Effector CD4-positive, alpha-beta T cell (primary cell): ENCODE data around the gene NCAPD3.

ENCODE experiments used
- DNase-seq: peaks from one replicate; pipeline ENCODE4 v3.0.0-alpha.2; 2020

The NCAPD3 gene

DNA sequence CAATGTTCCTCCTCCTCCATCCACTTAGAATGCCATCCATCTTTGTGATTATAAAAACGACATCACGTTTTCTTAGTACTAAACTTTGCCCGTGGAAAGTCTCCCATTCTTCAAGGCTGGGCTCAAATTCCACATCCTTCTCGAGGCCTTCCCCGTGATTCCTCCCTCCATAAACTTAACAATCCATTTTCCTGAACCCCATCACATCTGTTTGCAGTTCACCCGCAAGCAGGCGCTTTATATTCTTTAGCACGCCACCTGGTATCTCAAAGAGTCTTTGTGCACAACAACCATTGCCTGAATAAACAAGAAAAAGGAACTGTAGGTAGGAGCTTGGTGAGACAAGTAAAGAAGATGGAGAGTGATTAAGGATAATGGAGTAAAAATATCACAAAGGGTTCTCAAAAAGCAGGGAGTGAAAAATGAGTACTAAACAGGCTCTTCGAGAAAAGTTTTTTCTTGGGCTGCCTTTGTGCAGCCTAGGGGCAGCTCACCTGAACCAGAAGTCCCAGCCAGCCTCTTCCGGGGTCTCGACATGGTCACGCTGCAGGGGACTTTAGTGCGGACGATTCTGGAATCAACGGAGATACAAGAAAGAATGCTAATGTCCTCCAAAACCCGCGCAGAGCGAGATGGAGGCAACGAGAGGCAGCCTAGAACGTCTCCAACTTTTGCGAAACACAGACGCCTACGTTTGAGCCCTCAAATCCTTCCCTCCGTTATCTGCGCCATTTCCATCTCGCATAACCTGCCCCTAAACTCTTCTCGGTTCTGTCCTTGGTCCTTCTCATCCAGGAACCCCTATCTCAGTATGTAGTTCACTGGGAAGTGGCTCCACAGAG, 28.8 kb upstream of the NCAPD3 start:
- DNase-seq: no peak

DNA sequence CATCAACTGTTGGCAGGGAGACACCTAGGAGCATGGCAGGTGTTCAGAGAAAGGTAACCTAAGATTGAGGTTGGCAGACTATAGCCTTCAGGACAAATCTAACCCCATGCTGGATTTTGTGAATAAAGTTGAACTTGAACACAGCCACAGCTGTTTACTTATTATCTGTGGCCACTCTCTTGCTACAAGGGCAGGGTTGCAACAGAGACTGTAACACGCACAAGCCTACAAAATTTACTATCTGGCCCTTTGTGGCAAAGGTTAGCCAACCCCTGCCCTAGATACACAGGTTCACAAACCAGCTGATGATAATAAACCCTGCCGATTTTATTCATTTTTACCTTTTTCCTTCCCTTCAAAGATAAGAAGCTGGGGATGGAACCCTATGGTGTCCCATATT, 26.9 kb upstream of the NCAPD3 start:
- DNase-seq: no peak

GRCh38 chr11:134250246-134250645, 26.5 kb upstream of the NCAPD3 start:
- DNase-seq: no peak

GRCh38 chr11:134248910-134249480, 25.2 kb upstream of the NCAPD3 start:
- no peak for DNase-seq

DNA sequence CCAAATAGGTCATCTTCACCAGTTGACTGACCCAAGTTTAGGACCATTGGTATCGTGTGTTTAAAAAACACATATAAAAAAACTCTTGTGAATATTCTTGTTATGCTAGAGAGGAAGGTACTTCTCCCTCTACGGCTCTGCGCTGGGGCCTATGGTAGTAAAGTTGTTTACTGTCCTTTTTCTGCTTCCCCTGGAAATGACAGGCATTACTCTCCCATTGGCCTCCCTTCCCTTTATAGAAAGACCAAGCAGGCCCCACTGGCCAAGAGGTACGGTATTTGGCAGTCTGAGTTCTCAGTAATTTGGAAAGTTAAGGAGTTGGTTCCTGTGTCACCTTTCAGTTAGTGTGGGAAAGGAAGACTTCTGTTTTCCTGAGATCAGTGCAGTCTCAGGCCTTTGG, 22.9 kb upstream of the NCAPD3 start:
- DNase-seq: no peak

DNA sequence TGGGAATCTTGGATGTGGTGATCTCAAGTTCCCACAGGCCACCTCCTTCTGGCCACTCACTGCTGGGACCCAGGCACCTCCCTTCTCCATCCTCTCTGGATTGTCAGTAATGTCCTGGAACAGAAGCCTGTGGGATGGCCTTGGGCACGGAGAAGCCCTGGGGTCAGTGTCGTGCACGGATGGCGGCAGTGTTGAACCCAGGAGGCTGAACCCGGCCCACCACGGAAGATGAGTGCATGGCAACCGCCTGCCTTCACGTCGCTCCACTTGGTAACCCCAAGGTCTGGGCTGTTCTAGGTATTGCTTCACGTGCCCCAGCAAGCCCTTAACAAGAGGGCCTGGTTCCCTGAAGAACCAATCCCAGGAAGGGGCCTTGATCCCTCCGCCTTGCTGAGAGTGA, 22.3 kb upstream of the NCAPD3 start:
- DNase-seq: no peak

DNA sequence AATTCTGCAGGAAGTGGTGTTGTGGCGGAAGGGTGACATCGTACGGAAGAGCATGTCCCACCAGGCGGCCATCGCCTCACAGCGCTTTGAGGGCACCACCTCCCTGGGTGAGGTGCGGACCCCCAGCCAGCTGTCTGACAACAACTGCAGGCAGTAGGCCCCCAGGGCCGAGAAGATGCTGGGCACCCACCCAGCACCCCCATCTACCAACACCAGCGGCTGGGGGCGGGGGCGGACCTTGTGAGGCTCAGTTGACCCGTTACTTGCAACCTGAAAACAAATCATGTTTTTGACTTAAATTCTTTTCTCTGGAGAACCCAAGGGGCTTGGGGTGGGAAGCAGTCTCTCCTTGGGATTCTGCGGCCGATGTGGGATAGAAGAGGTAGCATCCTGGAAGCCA, 21.7 kb upstream of the NCAPD3 start:
- DNase-seq: no peak

DNA sequence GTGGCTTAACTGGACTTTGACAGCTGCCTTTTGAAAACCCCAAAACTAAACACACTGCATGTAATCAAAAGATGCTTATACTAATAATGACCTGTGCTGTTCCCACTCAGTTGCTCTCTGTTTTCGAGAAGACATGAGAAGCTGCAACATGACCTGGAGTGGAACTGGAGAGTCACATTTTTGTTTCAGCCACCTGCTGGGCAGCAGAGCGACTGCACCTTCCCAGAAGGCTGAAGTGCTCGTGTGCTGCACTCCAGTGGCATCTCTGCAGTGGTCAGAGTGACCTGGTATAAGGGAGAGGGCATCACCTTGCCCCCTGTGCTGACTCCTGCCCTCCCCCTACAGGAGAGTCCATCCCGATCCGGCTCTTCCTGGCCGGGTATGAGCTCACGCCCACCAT, 20.8 kb upstream of the NCAPD3 start:
- no peak for DNase-seq

DNA sequence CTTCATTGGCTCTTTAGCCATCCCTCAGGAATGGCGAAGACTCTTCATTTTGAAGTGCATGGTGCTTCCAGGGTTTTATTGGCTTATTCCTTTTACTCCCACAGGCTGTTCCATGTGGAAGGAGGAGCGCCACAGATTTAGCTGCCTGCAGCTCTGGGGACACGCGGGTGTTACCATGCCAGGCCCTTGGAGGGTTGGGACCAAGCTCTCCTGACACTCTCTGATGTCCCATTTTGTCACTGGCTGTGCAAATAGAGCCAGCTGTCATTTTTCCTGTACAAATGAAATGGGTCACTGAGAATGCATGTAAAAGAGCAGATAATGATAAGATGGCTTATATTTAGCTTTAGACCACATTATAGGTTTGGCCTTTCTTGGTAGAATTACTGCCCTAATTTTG, 20.1 kb upstream of the NCAPD3 start:
- no peak for DNase-seq

DNA sequence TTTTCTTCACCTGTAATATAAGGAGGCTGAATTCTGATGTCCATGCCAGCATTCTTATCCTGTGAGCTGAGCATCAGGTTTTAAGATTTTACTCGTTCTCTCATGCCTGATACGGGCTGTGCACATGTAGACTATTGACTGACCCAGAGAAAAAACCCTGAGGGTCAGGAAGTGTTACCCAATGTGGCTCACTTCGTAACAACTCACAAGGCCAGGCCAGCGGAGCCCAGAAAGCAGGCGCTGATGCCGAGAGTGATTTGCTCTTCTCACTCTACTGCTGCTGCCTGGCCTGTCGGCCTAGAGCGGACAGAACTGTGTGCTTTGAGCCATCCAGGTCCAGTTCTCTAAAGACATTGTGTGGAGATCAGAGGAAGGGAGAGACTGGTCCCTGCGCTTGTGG, 18.6 kb upstream of the NCAPD3 start:
- no peak for DNase-seq

DNA sequence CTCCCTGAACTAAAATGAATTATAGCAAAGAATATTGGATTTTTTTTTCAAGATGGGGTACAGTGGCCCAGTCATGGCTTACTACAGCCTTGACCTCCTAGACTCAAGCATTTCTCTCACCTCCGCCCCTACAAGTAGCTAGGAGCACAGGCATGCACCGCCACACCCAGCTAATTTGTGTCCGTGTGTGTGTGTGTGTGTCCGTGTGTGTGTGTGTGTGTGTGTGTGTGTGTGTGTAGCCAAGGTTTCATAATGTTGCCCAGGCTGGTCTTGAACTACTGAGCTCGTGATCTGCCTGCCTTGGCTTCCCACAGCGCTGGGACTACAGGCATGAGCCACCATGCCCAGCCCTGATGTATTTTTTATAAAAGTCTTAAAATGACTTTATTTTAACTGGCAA, 16.8 kb upstream of the NCAPD3 start:
- DNase-seq: no peak

DNA sequence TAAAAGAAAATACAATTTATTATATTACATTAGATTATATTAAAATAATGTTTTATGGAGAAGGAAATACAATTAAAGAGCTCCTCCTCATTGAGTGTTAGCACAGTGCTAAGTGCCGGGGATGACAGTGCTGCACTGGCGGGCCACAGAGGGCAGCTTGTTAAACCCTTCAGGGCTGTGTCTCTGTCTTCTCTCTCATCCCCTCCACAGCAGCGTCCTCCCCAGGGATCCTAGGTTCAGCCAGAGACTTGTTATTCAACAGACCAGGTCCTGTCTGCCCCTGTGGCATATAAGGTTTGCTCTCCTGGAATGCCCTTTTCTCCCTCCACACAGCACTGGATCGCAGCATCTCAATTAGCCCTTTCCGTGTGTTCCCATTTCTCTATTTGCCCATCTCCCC, 15.2 kb upstream of the NCAPD3 start:
- no peak for DNase-seq

DNA sequence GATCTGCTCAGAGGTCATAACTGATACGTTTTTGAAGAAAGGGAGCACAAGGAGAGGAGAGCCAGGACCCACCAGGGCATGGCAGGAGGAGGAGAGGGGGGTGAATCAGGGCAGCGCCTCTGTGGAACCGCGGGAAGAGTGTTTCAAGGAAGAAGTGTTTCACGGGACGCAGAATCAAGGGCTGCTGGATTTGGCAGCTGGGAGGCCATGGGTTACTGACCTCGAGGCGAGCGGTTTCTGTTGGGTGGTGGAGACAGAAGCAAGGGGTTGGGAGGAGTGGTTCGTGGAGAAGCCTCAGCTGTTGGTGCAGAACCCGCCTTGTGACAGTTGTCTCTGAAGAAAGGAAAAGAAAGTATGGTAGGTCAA, 13.8 kb upstream of the NCAPD3 start:
- DNase-seq: no peak

- DNase-seq: no peak
Observed at GRCh38 chr11:134236834-134237556, 13.2 kb upstream of the NCAPD3 start.

DNA sequence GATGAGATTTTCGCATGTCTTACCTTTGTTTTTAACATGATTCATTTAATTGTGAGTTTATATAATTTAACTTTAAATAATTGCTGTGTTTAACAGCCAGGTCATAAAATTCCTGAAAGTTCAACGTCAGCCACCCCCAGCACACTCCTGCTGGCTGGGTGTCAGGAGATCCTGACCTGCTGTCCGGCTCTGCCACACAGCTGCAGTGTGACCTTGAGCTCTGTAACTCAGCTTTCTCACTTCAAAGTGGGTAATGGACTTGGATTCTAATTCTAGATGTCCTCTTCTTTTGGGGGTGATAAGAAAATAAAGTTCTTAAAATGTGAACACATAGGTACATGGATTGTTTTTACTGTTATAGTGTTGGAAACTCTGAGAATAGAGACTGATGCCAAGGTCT, 11.6 kb upstream of the NCAPD3 start:
- DNase-seq: no peak

DNA sequence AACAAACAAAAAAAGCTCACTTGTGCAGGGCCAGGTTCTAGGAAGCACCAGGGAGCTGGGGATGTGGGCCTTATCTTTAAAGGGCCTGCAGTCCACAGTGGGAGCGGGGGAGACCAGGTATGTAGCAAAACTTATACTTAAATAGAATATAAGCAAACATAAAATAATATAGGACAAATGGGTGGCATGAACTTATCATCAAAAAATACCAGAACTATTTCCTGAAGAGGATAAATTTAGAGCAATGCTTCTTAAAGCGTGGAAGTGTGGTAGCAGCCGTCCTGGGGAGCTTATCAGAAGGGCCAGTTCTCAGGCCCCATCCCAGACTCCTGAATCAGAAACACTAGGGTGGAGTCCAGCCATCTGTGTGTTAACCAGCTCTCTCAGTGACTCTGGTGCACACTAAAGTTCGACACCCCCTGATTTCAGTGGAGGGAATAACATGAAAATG, 10.0 kb upstream of the NCAPD3 start:
- DNase-seq: no peak

DNA sequence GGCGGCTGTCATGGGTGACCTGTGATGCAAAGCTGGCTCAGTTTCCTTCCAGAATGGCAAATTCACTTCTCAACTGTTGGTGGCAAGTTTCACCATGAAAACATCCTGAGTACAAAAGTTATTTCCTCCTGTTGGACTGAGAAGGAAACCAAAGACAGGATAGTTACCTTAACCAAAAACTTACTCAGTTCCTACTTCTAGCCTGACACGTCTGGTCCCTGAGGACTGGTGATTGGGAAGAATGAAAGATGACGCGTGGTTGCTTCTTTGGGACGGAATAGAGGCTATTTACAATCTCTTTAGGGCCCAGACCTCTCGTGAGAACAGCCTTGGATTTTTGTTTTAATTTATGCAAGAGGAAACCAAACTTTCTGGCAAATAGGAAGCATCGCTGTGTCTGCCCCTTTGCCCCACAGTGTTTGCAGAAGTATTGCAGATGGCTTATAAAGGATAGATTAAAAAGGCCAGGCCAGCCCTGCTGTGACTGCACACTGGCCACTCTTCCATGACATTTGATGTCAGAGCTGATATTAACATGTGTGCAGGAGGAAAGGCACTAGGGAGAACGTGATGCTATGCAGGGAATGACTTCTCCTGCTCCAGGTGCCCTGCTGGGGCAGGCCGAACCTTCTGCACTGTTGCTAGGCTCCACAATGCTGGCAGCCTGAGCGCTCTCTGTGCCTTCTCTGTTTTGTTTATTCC, 8.3 kb upstream of the NCAPD3 start:
- no peak for DNase-seq

- no peak for DNase-seq
Observed at GRCh38 chr11:134230339-134230738, 6.6 kb upstream of the NCAPD3 start.

DNA sequence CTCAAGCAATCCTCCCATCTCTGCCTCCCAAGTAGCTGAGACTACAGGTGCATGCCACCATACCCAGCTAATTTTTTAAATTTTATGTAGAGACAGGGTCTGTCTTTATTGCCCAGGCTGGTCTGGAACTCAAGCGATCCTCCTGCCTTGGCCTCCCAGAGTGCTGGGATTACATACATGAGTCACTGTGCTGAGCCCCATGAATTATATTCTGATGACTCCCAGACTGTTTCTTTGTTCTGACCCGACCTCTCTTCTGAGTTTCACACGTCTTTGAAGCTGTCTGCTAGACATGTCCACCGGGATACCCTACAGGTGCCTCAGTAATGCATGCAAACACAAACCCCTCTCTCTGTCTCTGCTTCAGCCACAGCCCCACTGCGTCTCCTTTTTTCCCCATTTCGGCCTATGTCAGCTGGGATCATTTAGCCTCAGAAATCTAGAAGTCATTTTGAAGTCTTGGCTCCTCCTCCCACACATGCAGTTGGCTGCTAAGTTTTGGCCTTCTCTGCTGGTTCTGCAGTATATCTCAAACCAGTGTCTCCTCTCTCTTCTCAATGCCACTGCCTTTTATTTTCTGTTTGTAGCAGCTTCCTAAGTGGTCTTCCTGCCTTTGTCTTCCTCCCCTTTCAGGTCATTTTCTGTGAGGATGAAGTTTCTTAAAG, 5.5 kb upstream of the NCAPD3 start:
- DNase-seq: no peak

- DNase-seq: no peak
Observed at GRCh38 chr11:134228625-134229024, 4.9 kb upstream of the NCAPD3 start.

DNA sequence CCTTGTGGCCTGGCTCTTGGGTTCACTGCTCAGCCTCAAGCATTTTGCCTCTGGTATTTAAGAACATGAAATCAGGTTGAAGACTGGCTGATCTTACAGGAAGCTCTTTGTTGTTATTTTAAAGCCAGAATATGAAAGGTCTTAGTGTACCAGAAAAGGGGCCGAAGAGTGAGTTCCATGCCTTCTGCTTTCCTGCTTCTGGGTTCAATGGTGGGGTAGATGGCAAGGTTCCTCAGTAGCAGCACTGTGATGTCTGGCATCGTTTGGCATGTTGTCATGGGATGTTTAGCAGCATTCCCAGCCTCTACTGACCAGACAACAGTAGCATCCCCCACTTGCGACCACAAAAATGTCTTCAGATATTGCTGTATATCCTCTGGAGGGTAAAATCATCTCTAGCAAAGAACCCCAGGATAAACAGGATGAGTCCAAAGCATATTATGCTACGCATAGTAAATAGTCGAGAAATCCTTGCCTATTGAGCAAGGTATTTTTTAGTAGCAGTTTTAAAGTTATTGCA, 3.1 kb upstream of the NCAPD3 start:
- DNase-seq: no peak
